Erythroblast (primary cell): ENCODE results near the gene NOXA1.

Experiments
- GATA1 ChIP-seq: IDR thresholded peaks from 2 replicates; pipeline ENCODE4 v1.6.1; 2011; ENCODE audit warnings: low read depth, mild to moderate bottlenecking, control low read depth, low read length, moderate library complexity
- POLR2A ChIP-seq: IDR thresholded peaks from 2 replicates; pipeline ENCODE4 v1.6.1; 2011; ENCODE audit warnings: mild to moderate bottlenecking, low read length

DNA sequence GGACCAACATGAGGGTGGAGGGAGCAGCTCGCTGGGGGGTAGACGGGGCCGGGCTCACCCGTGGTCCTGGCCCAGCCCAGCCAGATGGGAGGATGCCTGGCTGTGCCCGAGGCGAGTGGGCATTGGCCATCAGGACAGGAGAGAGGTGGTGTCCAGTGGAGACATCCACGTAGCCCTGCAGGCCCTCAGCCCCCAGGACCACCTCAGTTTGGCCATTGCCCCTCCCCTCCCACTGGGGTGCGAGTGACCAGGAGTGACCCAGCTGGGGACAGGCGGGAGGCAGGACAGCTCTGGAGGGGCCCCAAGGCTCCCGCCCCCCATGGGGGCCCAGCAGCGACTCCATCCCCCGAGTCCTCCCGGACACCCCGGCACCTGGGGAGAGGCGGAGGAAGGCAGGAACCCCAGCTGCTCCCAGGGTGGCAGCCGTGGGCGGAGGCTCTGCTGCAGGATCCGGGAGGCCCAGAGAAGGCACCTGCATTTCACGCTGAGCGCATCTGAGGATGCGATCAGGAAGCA is 8.3 kb downstream of the NOXA1 start:
- no peak for TF ChIP-seq POLR2A
- TF ChIP-seq GATA1, result no peak
